ENCODE measurements around the gene C12orf60.
"Not testable (repeated sequence)": the region's sequence is repeated elsewhere in the genome, so short reads cannot be mapped to it uniquely, and the experiment has no call there.

C12orf60 gene, protein sequence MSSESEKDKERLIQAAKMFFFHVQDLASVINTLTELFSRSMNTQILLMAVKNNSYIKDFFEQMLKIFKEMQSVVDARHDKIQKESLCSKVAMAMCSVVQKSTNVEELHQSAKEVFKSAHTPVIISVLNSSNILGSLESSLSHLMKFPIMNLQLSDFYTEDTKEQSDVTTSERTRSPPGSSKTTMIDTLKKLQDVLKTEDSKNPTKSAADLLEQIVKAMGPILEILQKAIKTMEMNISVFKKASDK

GRCh38 chr12:14803011-14803829 lies at the start of gene C12orf60, which contains the start of gene WBP11:
Gene C12orf60, plus strand, starts transcription at chr12:14803670. Its CDS starts 19,266 bp downstream, at chr12:14822936.
Gene WBP11, minus strand, starts transcription at chr12:14803478. Its CDS starts 2,095 bp downstream, at chr12:14801383.
- DNase-seq (ENCODE audit: low spot score): peak; percentile 98

- DNase-seq (ENCODE audit: low spot score): no peak
Observed at GRCh38 chr12:14756334-14757143, 46.9 kb upstream of the C12orf60 start.

DNA sequence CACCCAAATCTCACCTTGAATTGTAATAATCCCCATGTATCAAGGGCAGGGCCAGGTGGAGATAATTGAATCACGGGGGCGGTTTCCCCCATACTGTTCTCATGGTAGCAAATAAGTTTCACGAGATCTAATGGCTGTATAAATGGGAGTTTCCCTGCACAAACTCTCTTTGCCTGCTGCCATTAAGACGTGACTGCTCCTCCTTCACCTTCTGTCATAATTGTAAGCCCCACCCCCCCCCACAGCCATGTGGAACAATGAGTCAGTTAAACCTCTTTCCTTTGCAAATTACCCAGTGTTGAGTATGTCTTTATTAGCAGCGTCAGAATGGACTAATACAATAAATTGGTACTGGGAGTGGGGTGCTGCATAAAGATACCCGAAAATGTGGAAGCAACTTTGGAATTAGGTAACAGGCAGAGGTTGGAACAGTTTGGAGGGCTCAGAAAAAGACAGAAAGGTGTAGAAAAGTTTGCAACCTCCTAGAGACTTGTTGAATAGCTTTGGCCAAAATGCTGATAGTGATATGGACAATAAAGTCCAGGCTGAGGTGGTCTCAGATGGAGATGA lies 43.7 kb upstream of the C12orf60 start:
- DNase-seq (ENCODE audit: low spot score): not testable (repeated sequence)

DNA sequence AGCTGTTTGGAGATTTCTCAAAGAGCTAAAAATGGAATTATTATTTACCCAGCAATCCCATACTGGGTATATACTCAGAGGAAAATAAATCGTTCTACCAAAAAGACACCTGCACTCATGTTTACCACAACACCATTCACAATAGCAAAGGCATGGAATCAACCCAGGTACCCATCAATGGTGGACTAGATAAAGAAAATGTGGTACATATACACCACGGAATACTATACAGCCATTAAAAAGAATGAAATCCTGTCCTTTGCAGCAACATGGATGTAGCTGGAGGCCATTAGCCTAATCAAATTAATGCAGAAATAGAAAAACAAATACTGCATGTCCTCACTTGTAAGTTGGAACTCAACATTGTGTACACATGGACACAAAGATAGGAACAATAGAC lies 38.1 kb upstream of the C12orf60 start:
- DNase-seq (ENCODE audit: low spot score): no peak

DNA sequence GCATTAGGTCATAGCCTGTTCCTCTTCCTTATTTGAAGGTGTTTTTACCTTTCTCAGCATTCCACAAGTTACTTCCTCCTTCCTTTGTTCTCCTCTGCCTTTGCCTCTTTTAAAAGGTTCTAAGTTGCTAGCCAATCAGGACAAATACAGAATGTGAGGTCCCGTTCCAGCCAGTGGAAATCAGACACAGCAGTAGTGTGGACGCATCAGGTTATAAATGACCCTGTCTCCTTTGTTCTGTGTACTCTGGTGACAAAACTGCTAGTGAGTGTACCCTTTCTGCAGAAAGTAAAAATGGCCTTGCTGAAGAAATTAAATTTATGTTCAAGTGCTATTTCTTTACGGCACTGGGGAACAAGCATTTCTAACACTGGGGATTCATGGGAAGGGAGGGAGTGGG lies 37.5 kb upstream of the C12orf60 start:
- not testable (repeated sequence) for DNase-seq (ENCODE audit: low spot score)

DNA sequence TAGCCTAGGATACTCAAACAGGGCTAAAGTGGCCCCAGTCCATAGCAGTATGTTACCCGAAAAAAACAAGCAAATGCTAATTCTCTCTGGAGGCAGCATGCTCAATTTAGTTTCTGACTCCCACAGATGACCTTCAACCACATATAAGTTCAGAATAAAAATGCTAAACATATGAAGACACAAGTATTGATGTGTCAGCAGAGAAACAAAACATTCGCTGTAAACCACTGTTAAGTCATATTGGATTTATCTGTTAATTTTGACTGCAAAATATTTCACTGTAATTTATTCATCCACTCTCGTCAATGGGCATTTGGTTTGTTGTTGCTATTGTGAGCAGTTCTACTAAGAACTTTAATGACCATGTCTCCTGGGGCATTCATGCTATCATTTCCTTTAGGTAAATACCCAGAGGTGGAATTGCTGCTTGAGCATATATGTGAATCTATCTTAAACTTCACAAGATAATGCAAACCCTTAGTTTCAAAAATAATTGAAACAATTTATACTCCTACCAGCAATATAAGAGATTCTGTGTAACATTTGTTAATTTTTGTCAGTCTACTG lies 36.7 kb upstream of the C12orf60 start:
- DNase-seq (ENCODE audit: low spot score): no peak

- DNase-seq (ENCODE audit: low spot score): no peak
Observed at GRCh38 chr12:14767617-14768016, 35.9 kb upstream of the C12orf60 start.

GRCh38 chr12:14768823-14769405 lies 34.6 kb upstream of the C12orf60 start:
- DNase-seq (ENCODE audit: low spot score): no peak

DNA sequence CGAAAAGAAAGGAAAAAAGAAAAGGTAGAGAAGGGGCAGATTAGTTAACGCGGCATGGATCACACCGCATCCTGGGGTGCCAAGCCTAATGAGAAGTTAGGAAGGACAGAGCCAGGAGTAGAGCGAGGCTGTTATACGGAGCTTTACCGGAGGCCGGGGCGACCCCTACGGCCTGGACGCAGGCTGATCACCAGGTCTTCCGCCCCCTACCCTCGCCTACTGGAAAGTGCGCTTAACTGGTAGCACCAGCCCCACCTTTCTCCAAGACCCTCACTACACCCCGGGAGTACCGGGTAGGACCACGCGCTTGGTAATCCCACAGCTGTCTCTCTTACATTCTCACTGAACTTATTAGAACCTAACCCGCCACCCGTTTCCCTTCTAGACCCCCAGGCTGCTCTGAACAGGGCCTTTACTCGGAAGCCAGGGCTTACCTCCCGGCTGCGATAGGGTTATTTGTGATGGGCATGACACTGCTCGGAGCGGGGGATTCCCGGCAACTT lies 34.0 kb upstream of the C12orf60 start:
- DNase-seq (ENCODE audit: low spot score): no peak

GRCh38 chr12:14769969-14770495 lies 33.4 kb upstream of the C12orf60 start:
- DNase-seq (ENCODE audit: low spot score): peak; percentile 61

GRCh38 chr12:14770496-14771461 lies 32.7 kb upstream of the C12orf60 start:
- peak; percentile 73 for DNase-seq (ENCODE audit: low spot score)

GRCh38 chr12:14771651-14772137 lies 31.8 kb upstream of the C12orf60 start:
- no peak for DNase-seq (ENCODE audit: low spot score)

GRCh38 chr12:14772946-14773345 lies 30.5 kb upstream of the C12orf60 start:
- no peak for DNase-seq (ENCODE audit: low spot score)

- DNase-seq (ENCODE audit: low spot score): no peak
Observed at GRCh38 chr12:14773685-14774073, 29.8 kb upstream of the C12orf60 start.

DNA sequence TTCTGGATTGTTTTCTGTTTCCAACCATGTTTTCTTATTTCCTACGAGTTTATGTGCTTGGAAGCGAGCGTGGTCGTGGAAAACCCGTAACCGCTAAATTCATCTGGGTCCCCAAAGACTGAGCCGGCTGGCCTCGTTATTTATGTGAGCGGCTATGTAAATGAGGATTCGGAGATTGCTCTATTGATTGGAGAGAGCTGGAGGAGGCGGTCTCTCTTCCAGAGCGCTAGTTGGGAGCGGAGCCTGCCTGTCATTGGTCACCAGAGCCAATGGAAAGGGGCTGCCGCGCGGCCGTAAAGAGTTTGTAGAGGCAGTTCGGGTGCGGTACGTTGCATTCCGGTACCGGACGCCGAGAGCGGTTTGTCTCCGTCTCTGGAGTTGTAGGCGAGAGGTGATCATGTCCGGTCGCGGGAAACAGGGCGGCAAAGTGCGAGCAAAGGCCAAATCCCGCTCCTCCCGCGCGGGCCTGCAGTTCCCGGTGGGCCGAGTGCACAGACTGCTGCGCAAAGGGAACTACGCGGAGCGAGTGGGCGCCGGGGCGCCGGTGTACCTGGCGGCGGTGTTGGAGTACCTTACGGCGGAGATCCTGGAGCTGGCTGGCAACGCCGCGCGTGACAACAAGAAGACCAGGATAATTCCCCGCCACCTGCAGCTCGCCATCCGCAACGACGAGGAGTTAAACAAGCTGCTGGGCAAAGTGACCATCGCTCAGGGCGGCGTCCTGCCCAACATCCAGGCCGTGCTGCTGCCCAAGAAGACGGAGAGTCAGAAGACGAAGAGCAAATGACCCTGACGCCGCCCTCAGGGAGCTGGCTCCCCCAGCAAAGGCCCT lies 29.2 kb upstream of the C12orf60 start:
- peak; percentile 95 for DNase-seq (ENCODE audit: low spot score)

GRCh38 chr12:14774906-14775635 lies 28.4 kb upstream of the C12orf60 start:
- peak; percentile 38 for DNase-seq (ENCODE audit: low spot score)

- DNase-seq (ENCODE audit: low spot score): peak; percentile 21
Observed at GRCh38 chr12:14775636-14775980, 27.9 kb upstream of the C12orf60 start.

Data from AG08395 (cell line).